NCI-H2029 (cell line): Measurements from ENCODE around the gene GET3.
"Not testable (repeated sequence)": the region's sequence is repeated elsewhere in the genome, so short reads cannot be mapped to it uniquely, and the experiment has no call there.

ENCODE experiments used
- DNase-seq: peaks from one replicate; lab custom pipeline; 2025; lab: John Stamatoyannopoulos, UW

The GET3 gene

GRCh38 chr19:12715929-12716328 is 21.4 kb upstream of the GET3 start:
- no peak for DNase-seq

GRCh38 chr19:12720296-12720695 is 17.0 kb upstream of the GET3 start:
- DNase-seq: no peak

GRCh38 chr19:12720851-12721655 is 16.2 kb upstream of the GET3 start:
- no peak for DNase-seq

- peak; percentile 39 for DNase-seq
Measured at GRCh38 chr19:12721656-12722565, 15.4 kb upstream of the GET3 start.

GRCh38 chr19:12722566-12723380 is 14.5 kb upstream of the GET3 start:
- DNase-seq: peak; percentile 99

- no peak for DNase-seq
Measured at GRCh38 chr19:12723381-12723640, 14.0 kb upstream of the GET3 start.

GRCh38 chr19:12723641-12724426 is 13.5 kb upstream of the GET3 start, which contains the start of gene TNPO2:
Gene TNPO2 (minus strand): TSS chr19:12723932. CDS start chr19:12720977, 2,955 bp downstream.
- DNase-seq: peak; percentile 52

- not testable (repeated sequence) for DNase-seq
Measured at GRCh38 chr19:12725612-12726011, 11.7 kb upstream of the GET3 start.

GRCh38 chr19:12726988-12727316 is 10.3 kb upstream of the GET3 start:
- DNase-seq: no peak

- no peak for DNase-seq
Measured at GRCh38 chr19:12727745-12728433, 9.4 kb upstream of the GET3 start.

- no peak for DNase-seq
Measured at GRCh38 chr19:12730064-12730463, 7.2 kb upstream of the GET3 start.

- DNase-seq: no peak
Measured at GRCh38 chr19:12731337-12731736, 6.0 kb upstream of the GET3 start.

GRCh38 chr19:12733369-12734214 is 3.7 kb upstream of the GET3 start:
- DNase-seq: peak; percentile 12

GRCh38 chr19:12737835-12738351 is 596 bp downstream of the GET3 start:
- DNase-seq: no peak

GRCh38 chr19:12745166-12745897 is 8.0 kb downstream of the GET3 start:
- DNase-seq: no peak

- no peak for DNase-seq
Measured at GRCh38 chr19:12748489-12748888, 11.2 kb downstream of the GET3 start.

GRCh38 chr19:12749938-12750521 is 12.7 kb downstream of the GET3 start:
- DNase-seq: no peak

GRCh38 chr19:12750851-12751250 is 13.6 kb downstream of the GET3 start:
- DNase-seq: no peak

GRCh38 chr19:12751635-12752034 is 14.3 kb downstream of the GET3 start, which contains the start of gene BEST2:
Gene BEST2 (plus strand): TSS chr19:12751791. CDS start chr19:12752593, 802 bp downstream.
- no peak for DNase-seq
